K562 (cell line): Measurements from ENCODE around the gene NIPSNAP2. TPM values are rescaled to one million over a fixed set of nuclear protein-coding genes. Genes with fewer than 3 reads are reported as not detected.

ENCODE experiments used
- ATAC-seq: fragments of 200-7000 bp; cut with Tn5 transposase; 3 replicates; pipeline ENCODE4 v1.9.1; 2020; ENCODE audit warnings: moderate library complexity
- BruUV-seq: library from RNA; stranded (reverse); fragments of 400-500 nt; replicated peaks from 2 replicates; lab custom pipeline; 2021; lab: Mats Ljungman, UMichigan
- CTCF ChIA-PET: fragments of 300-600 bp; formaldehyde crosslinking; extraction: SDS; loops from one replicate; lab custom pipeline; 2021; ENCODE audit warnings: low intra/inter-chr PET ratio; lab: Yijun Ruan, JAX
- POLR2A ChIA-PET: fragments of 300-600, 350-650 bp; sonication (Branson Sonifier 250); formaldehyde crosslinking; extraction: SDS; loops from one replicate; lab custom pipeline; 2021; ENCODE audit warnings: antibody characterized with exemption, inconsistent platforms; lab: Yijun Ruan, JAX
- DNase-seq, 4 experiments: peaks; one replicate each; pipeline versions ENCODE4 v3.0.0 to v3.0.0-alpha.2; 2011 to 2018; ENCODE audit warnings: low spot score in 3 of 4, mixed read lengths in 3 of 4; ENCODE audit errors: extremely low read depth in 1 of 4
- FAIRE-seq: peaks from 2 replicates; lab custom pipeline; 2011; peaks lifted over from hg19 to GRCh38; lab: Jason Lieb, UNC
- H2AFZ ChIP-seq: 2 replicates; pipeline ENCODE4 v1.6.0; 2011; ENCODE audit warnings: low read depth, low read length, control low read depth, inconsistent platforms
- H3K27ac ChIP-seq: fragments of 200-600 bp; 3 replicates; pipeline ENCODE4 v1.8.0; 2011; ENCODE audit warnings: low read depth, mild to moderate bottlenecking, control low read depth, inconsistent platforms, low read length, moderate library complexity, mixed read lengths; ENCODE audit errors: extremely low read depth
- H3K27me3 ChIP-seq, 2 experiments: fragments of 300-600 bp in 1 of 2; 2 replicates in 1 of 2; 3 replicates in 1 of 2; pipeline versions ENCODE4 v1.6.0 to v1.8.0; 2011; ENCODE audit warnings: inconsistent platforms in 2 of 2, low read length in 2 of 2, mild to moderate bottlenecking in 1 of 2, mixed read lengths in 1 of 2, moderate library complexity in 1 of 2; ENCODE audit not compliant: control insufficient read depth in 2 of 2, insufficient read depth in 2 of 2
- H3K36me3 ChIP-seq: fragments of 300-600 bp; 3 replicates; pipeline ENCODE4 v1.8.0; 2011; ENCODE audit warnings: mild to moderate bottlenecking, low read length, inconsistent platforms; ENCODE audit not compliant: control insufficient read depth, insufficient read depth
- H3K4me1 ChIP-seq, 2 experiments: fragments of 200-600 bp in 1 of 2; replicated peaks in 1 of 2; 2 replicates in 1 of 2; 3 replicates in 1 of 2; pipeline versions ENCODE4 v1.5.1 to v1.8.0; 2011; ENCODE audit warnings: inconsistent platforms in 2 of 2, low read length in 2 of 2, mild to moderate bottlenecking in 1 of 2, mixed read lengths in 1 of 2, moderate library complexity in 1 of 2; ENCODE audit not compliant: control insufficient read depth in 2 of 2, insufficient read depth in 2 of 2
- H3K4me2 ChIP-seq: 2 replicates; pipeline ENCODE4 v1.6.1; 2011; ENCODE audit warnings: low read length, control low read depth, inconsistent platforms, mixed read lengths; ENCODE audit not compliant: insufficient read depth
- H3K4me3 ChIP-seq: fragments of 200-600 bp; sonication (generic), shearing (Covaris generic); 2 replicates; pipeline ENCODE4 v1.5.1; 2016; ENCODE audit warnings: control low read depth, inconsistent platforms
- H3K79me2 ChIP-seq: fragments of 200-600 bp; 3 replicates; pipeline ENCODE4 v1.8.0; 2011; ENCODE audit warnings: low read length, inconsistent platforms; ENCODE audit not compliant: control insufficient read depth, insufficient read depth
- H3K9ac ChIP-seq, 2 experiments: 2 replicates each; pipeline versions ENCODE4 v1.6.0 to v1.6.1; 2011; ENCODE audit warnings: low read depth in 2 of 2, low read length in 2 of 2, control low read depth in 1 of 2, inconsistent platforms in 1 of 2, mild to moderate bottlenecking in 1 of 2, mixed read lengths in 1 of 2; ENCODE audit not compliant: insufficient read depth in 1 of 2
- H3K9me1 ChIP-seq: one replicate; pipeline ENCODE4 v1.6.0; 2011; ENCODE audit warnings: inconsistent platforms, mild to moderate bottlenecking, low read length, moderate library complexity; ENCODE audit not compliant: control insufficient read depth, insufficient read depth
- H3K9me3 ChIP-seq: replicated peaks from 2 replicates; pipeline ENCODE4 v1.5.1; 2011; ENCODE audit warnings: low read depth, low read length, inconsistent platforms; ENCODE audit not compliant: control insufficient read depth, insufficient read depth
- H4K20me1 ChIP-seq: replicated peaks from 2 replicates; pipeline ENCODE4 v1.6.1; 2011; ENCODE audit warnings: low read length, inconsistent platforms, mixed read lengths; ENCODE audit not compliant: control insufficient read depth, insufficient read depth
- GABPB2 ChIP-seq: fragments of 250-450 bp; sonication (Bioruptor Pico); conservative IDR thresholded peaks from 2 replicates; pipeline ENCODE4 v1.5.1; 2021; ENCODE audit warnings: mild to moderate bottlenecking
- JUN ChIP-seq, 2 experiments: sonication (generic) in 1 of 2; formaldehyde crosslinking in 1 of 2; IDR thresholded peaks; 2 replicates each; pipeline versions ENCODE4 v1.6.1 to v1.8.0; 2012 to 2022; ENCODE audit warnings: borderline replicate concordance in 2 of 2, mild to moderate bottlenecking in 2 of 2, improper control_type of control experiment in 1 of 2, low read depth in 1 of 2, low read length in 1 of 2, missing genetic modification reagents in 1 of 2
- JUND ChIP-seq, 2 experiments: IDR thresholded peaks; 2 replicates in 1 of 2; 3 replicates in 1 of 2; pipeline ENCODE4 v1.6.1; 2011; ENCODE audit warnings: borderline replicate concordance in 2 of 2, low read depth in 2 of 2, low read length in 2 of 2, improper control_type of control experiment in 1 of 2, missing biosample characterization in 1 of 2, missing genetic modification characterization in 1 of 2, missing genetic modification reagents in 1 of 2
- KAT2B ChIP-seq: IDR thresholded peaks from one replicate; pipeline ENCODE4 v1.6.1; 2012; ENCODE audit warnings: low read depth, mild to moderate bottlenecking, control low read depth, inconsistent platforms, low read length, moderate library complexity
- NFE2L1 ChIP-seq: fragments of 450-650 bp; IDR thresholded peaks from 2 replicates; pipeline ENCODE4 v1.6.1; 2016; ENCODE audit warnings: missing genetic modification characterization, low read depth, mild to moderate bottlenecking, missing compliant biosample characterization, moderate library complexity, borderline replicate concordance
- NFIX ChIP-seq: fragments of 250-450 bp; sonication (Bioruptor Pico); IDR thresholded peaks from 2 replicates; pipeline ENCODE4 v1.4.0; 2020; ENCODE audit warnings: low read depth, mild to moderate bottlenecking, moderate library complexity
- POLR3G ChIP-seq: IDR thresholded peaks from 2 replicates; pipeline ENCODE4 v1.6.1; 2011; ENCODE audit not compliant: insufficient read length, insufficient replicate concordance; ENCODE audit errors: extremely low read depth
- PURB ChIP-seq: sonication (generic); formaldehyde crosslinking; IDR thresholded peaks from 2 replicates; pipeline ENCODE4 v1.9.0; 2021; ENCODE audit warnings: low read depth, mild to moderate bottlenecking, missing genetic modification reagents
- SRSF3 ChIP-seq: fragments of 200-400 bp; formaldehyde crosslinking; IDR thresholded peaks from 2 replicates; pipeline ENCODE4 v1.6.1; 2016; ENCODE audit warnings: mild to moderate bottlenecking, low read length, moderate library complexity; ENCODE audit not compliant: insufficient read depth
- TCFL5 ChIP-seq: fragments of 250-450 bp; sonication (Bioruptor Pico); conservative IDR thresholded peaks from 2 replicates; pipeline ENCODE4 v1.6.1; 2021; ENCODE audit warnings: mild to moderate bottlenecking, moderate library complexity, matching md5 sums
- whole genome bisulfite sequencing: fragments of 100-300 bp; shearing (Covaris generic); methylation state at CpG from one replicate; pipeline ENCODE4 v1.1.6; 2016; ENCODE audit warnings: low coverage, mixed read lengths; ENCODE audit not compliant: insufficient coverage; ENCODE audit errors: missing lambda C conversion rate; 5-methylcytosine and 5-hydroxymethylcytosine counted together
- in situ Hi-C: fragments of 300-500 bp; cut with MboI; formaldehyde crosslinking; loops from 4 replicates; pipeline ENCODE4 v1.15.0; 2018; ENCODE audit warnings: inconsistent platforms, mixed read lengths
- intact Hi-C: fragments of 100-400 bp; cut with micrococcal nuclease; formaldehyde crosslinking; loops from 2 replicates; pipeline ENCODE4 v1.14.2; 2022
- polyA plus RNA-seq, 8 experiments: library from polyadenylated mRNA; depleted of rRNA in 4 of 8; stranded (reverse) in 5 of 8; unstranded in 3 of 8; fragments of >200 nt; fragmentation: Nextera tagmentation in 2 of 8; fragmentation: Illumina TruSeq in 1 of 8; extraction: Ambion mirVana in 2 of 8; extraction: Trizol in 1 of 8; gene quantifications; 2 replicates each; pipeline versions ENCODE4 v1.2.1 to v1.2.3, GENCODE V29; 2011 to 2014; ENCODE audit warnings: inconsistent platforms in 1 of 8, missing spikeins in 1 of 8
- total RNA-seq, 7 experiments: library from RNA; depleted of rRNA in 6 of 7; stranded (reverse); fragments of >200 nt in 6 of 7; fragmentation: Illumina TruSeq in 2 of 7; extraction: Trizol in 2 of 7; gene quantifications; 2 replicates each; pipeline versions ENCODE4 v1.2.1 to v1.2.3, GENCODE V29; 2011 to 2021; ENCODE audit warnings: low replicate concordance in 1 of 7
- TF ChIP-seq, protein P1 (sequence below): fragments of 450-650 bp; conservative IDR thresholded peaks from 2 replicates; pipeline ENCODE4 v1.6.1; 2016; ENCODE audit warnings: missing genetic modification characterization, low read depth, mild to moderate bottlenecking, missing compliant biosample characterization, moderate library complexity
- TF ChIP-seq, protein P2 (sequence below): sonication (generic); formaldehyde crosslinking; IDR thresholded peaks from 2 replicates; pipeline ENCODE4 v1.9.0; 2022; ENCODE audit warnings: mild to moderate bottlenecking, missing genetic modification reagents
- TF ChIP-seq, protein P3 (sequence below), 2 experiments: fragments of 150-350 bp in 1 of 2; IDR thresholded peaks; 2 replicates each; pipeline ENCODE4 v1.6.1; 2012 to 2016; ENCODE audit warnings: low read depth in 2 of 2, low read length in 2 of 2, mild to moderate bottlenecking in 1 of 2, moderate library complexity in 1 of 2

NIPSNAP2 gene
- total and polyA plus RNA-seq, 9 of the 15 experiments (the other 6 are each of a cell fraction or from before 2014, with no cell fraction given), result 24.9 to 107 (median 53.0) TPM

DNA sequence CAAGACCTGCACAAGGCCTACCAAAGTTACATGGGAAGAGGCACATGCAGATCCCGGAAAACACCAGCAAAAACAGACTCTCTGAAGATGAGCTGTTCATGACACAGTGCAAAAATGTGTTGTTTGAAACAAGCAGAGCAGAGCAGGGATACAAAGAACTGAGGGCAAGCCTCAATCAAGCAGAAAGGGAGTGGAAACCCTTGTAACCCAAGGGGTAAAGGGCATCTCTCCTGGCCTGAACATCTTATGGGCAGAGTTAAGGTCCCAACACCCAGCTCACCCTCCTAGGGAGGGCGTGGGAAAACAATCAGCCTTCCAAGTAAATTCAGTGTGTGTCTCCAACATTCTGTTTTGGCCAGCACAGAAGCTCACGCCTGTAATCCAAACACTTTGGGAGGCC lies 76.3 kb downstream of the NIPSNAP2 start:
- ATAC-seq, result no peak
- in situ Hi-C loops, result no loop called here
- Histone ChIP-seq H3K79me2 (no peaks in the 10 kb centered on the region), H3K4me3 (no peak overlapping the region), H3K4me1 (no peaks in the 10 kb centered on the region; a peak in 1 of 5 replicates), H3K4me2 (no peak overlapping the region), H3K36me3 (peaks cover 11% of the 10 kb centered on the region; the same call in 1 of the 3 replicates), H3K9ac (no peak overlapping the region), H3K27ac (no peak overlapping the region), H3K9me1 (no peaks in the 10 kb centered on the region), H3K9me3 (no peaks in the 10 kb centered on the region), H2AFZ (no peak overlapping the region), H4K20me1 (no peaks in the 10 kb centered on the region), H3K27me3 (no peaks in the 10 kb centered on the region)
- intact Hi-C loops, result no loop called here
- BruUV-seq, result no TSS peak
- DNase-seq, result no peak
- FAIRE-seq, result no peak
- ChIA-PET POLR2A (interaction anchor here (1.6 kb wide), 1 partner anchor 11 kb away, joined by 6 read pairs; the partner anchor contains the start of genes CCT6A and PSPH), CTCF (no interaction called here)
- WGBS, result 82% methylated on average over 3 of the region's 3 CpGs
- TF ChIP-seq, protein P1, sequence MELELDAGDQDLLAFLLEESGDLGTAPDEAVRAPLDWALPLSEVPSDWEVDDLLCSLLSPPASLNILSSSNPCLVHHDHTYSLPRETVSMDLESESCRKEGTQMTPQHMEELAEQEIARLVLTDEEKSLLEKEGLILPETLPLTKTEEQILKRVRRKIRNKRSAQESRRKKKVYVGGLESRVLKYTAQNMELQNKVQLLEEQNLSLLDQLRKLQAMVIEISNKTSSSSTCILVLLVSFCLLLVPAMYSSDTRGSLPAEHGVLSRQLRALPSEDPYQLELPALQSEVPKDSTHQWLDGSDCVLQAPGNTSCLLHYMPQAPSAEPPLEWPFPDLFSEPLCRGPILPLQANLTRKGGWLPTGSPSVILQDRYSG, result no peak
- no peak for TF ChIP-seq SRSF3
- TF ChIP-seq, protein P2, sequence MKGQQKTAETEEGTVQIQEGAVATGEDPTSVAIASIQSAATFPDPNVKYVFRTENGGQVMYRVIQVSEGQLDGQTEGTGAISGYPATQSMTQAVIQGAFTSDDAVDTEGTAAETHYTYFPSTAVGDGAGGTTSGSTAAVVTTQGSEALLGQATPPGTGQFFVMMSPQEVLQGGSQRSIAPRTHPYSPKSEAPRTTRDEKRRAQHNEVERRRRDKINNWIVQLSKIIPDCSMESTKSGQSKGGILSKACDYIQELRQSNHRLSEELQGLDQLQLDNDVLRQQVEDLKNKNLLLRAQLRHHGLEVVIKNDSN (CRISPR knock-in tag), result no peak
- no peak for TF ChIP-seq JUN (IDR thresholded peaks at IDR 0.05; ENCODE audit: borderline replicate concordance, low read depth, low read length)
- no peak for TF ChIP-seq JUN (CRISPR knock-in tag; IDR thresholded peaks at IDR 0.05; ENCODE audit: borderline replicate concordance)
- TF ChIP-seq NFIX (CRISPR knock-in tag), result no peak
- no peak for TF ChIP-seq PURB (CRISPR knock-in tag)
- TF ChIP-seq, protein P3, sequence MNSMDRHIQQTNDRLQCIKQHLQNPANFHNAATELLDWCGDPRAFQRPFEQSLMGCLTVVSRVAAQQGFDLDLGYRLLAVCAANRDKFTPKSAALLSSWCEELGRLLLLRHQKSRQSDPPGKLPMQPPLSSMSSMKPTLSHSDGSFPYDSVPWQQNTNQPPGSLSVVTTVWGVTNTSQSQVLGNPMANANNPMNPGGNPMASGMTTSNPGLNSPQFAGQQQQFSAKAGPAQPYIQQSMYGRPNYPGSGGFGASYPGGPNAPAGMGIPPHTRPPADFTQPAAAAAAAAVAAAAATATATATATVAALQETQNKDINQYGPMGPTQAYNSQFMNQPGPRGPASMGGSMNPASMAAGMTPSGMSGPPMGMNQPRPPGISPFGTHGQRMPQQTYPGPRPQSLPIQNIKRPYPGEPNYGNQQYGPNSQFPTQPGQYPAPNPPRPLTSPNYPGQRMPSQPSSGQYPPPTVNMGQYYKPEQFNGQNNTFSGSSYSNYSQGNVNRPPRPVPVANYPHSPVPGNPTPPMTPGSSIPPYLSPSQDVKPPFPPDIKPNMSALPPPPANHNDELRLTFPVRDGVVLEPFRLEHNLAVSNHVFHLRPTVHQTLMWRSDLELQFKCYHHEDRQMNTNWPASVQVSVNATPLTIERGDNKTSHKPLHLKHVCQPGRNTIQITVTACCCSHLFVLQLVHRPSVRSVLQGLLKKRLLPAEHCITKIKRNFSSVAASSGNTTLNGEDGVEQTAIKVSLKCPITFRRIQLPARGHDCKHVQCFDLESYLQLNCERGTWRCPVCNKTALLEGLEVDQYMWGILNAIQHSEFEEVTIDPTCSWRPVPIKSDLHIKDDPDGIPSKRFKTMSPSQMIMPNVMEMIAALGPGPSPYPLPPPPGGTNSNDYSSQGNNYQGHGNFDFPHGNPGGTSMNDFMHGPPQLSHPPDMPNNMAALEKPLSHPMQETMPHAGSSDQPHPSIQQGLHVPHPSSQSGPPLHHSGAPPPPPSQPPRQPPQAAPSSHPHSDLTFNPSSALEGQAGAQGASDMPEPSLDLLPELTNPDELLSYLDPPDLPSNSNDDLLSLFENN (IDR thresholded peaks at IDR 0.05; ENCODE audit: low read depth in 2 of 2, low read length in 2 of 2), result no peak
- no peak for TF ChIP-seq JUND (IDR thresholded peaks at IDR 0.05; ENCODE audit: borderline replicate concordance, low read depth, low read length)
- no peak for TF ChIP-seq JUND (tag; IDR thresholded peaks at IDR 0.05; ENCODE audit: borderline replicate concordance, low read depth, low read length)
- TF ChIP-seq GABPB2 (CRISPR knock-in tag), result no peak
- no peak for TF ChIP-seq KAT2B
- no peak for TF ChIP-seq POLR3G
- TF ChIP-seq TCFL5 (CRISPR knock-in tag), result no peak
- TF ChIP-seq NFE2L1 (tag), result no peak
